IMR-90 (cell line): ENCODE data around the gene LGALS12. TPM values are rescaled to one million over a fixed set of nuclear protein-coding genes. Genes with fewer than 3 reads are reported as not detected.

Experiments used
- ATAC-seq: fragments of 200-7000 bp; cut with Tn5 transposase; 2 replicates; pipeline ENCODE4 v1.9.1; 2020; ENCODE audit warnings: low read depth, mild to moderate bottlenecking, moderate library complexity
- BruUV-seq: library from RNA; stranded (reverse); fragments of 400-500 nt; replicated peaks from 2 replicates; lab custom pipeline; 2021; lab: Mats Ljungman, UMichigan
- CTCF ChIA-PET: fragments of 300-600 bp; formaldehyde crosslinking; extraction: SDS; loops from one replicate; lab custom pipeline; 2021; ENCODE audit warnings: antibody characterized with exemption; lab: Yijun Ruan, JAX
- POLR2A ChIA-PET: fragments of 300-600 bp; sonication (Branson Sonifier 250); formaldehyde crosslinking; loops from one replicate; lab custom pipeline; 2022; ENCODE audit warnings: antibody characterized with exemption; ENCODE audit not compliant: unreplicated experiment; lab: Charles Lee
- DNase-seq: peaks from one replicate; pipeline ENCODE4 v3.0.0; 2013
- H2AFZ ChIP-seq: replicated peaks from 2 replicates; pipeline ENCODE3; 2013; ENCODE audit warnings: low read length, mild to moderate bottlenecking; ENCODE audit not compliant: poor library complexity
- H2AK5ac ChIP-seq: 2 replicates; pipeline ENCODE4 v1.6.1; 2013; ENCODE audit warnings: low read depth, low read length, inconsistent platforms
- H2AK9ac ChIP-seq: replicated peaks from 2 replicates; pipeline ENCODE3; 2013; ENCODE audit warnings: mild to moderate bottlenecking, low read depth, low read length, moderate library complexity; ENCODE audit not compliant: poor library complexity
- H2BK120ac ChIP-seq: 2 replicates; pipeline ENCODE4 v1.6.1; 2013; ENCODE audit warnings: low read depth, low read length, inconsistent platforms
- H2BK15ac ChIP-seq: 3 replicates; pipeline ENCODE4 v1.6.1; 2013; ENCODE audit warnings: low read depth, low read length, inconsistent platforms
- H2BK20ac ChIP-seq: 2 replicates; pipeline ENCODE4 v1.6.1; 2013; ENCODE audit warnings: low read depth, mild to moderate bottlenecking, inconsistent platforms, low read length, moderate library complexity
- H2BK5ac ChIP-seq: 2 replicates; pipeline ENCODE4 v1.6.1; 2013; ENCODE audit warnings: mild to moderate bottlenecking, low read depth, low read length, inconsistent platforms; ENCODE audit not compliant: poor library complexity, severe bottlenecking
- H3K14ac ChIP-seq: replicated peaks from 2 replicates; pipeline ENCODE4 v1.6.1; 2013; ENCODE audit warnings: low read depth, low read length, inconsistent platforms
- H3K18ac ChIP-seq: 2 replicates; pipeline ENCODE4 v1.6.1; 2013; ENCODE audit warnings: low read depth, low read length, control low read depth
- H3K23ac ChIP-seq: 2 replicates; pipeline ENCODE4 v1.6.1; 2013; ENCODE audit warnings: low read depth, low read length, inconsistent platforms
- H3K27ac ChIP-seq: 2 replicates; pipeline ENCODE4 v1.5.1; 2013; ENCODE audit warnings: mild to moderate bottlenecking, control low read depth, low read length; ENCODE audit not compliant: insufficient read depth
- H3K27me3 ChIP-seq: 2 replicates; pipeline ENCODE4 v1.6.1; 2013; ENCODE audit warnings: low read length; ENCODE audit not compliant: control insufficient read depth, insufficient read depth
- H3K36me3 ChIP-seq: 2 replicates; pipeline ENCODE4 v1.6.1; 2013; ENCODE audit warnings: low read length, mixed read lengths; ENCODE audit not compliant: control insufficient read depth, insufficient read depth
- H3K4ac ChIP-seq: 2 replicates; pipeline ENCODE4 v1.6.1; 2013; ENCODE audit warnings: low read depth, low read length, inconsistent platforms
- H3K4me1 ChIP-seq: 2 replicates; pipeline ENCODE4 v1.6.1; 2013; ENCODE audit warnings: low read length, mixed read lengths; ENCODE audit not compliant: control insufficient read depth, insufficient read depth
- H3K4me2 ChIP-seq: 2 replicates; pipeline ENCODE4 v1.6.1; 2013; ENCODE audit warnings: low read depth, mild to moderate bottlenecking, control low read depth, low read length, moderate library complexity
- H3K4me3 ChIP-seq: 2 replicates; pipeline ENCODE4 v1.5.1; 2013; ENCODE audit warnings: low read depth, mild to moderate bottlenecking, control low read depth, low read length, moderate library complexity; ENCODE audit not compliant: insufficient read depth
- H3K56ac ChIP-seq: 2 replicates; pipeline ENCODE4 v1.6.1; 2013; ENCODE audit warnings: low read length, inconsistent platforms; ENCODE audit not compliant: insufficient read depth; ENCODE audit errors: extremely low read depth
- H3K79me1 ChIP-seq, 2 experiments: 2 replicates each; pipeline ENCODE4 v1.6.1; 2013; ENCODE audit warnings: low read length in 2 of 2, inconsistent platforms in 1 of 2, low read depth in 1 of 2
- H3K9ac ChIP-seq: 2 replicates; pipeline ENCODE4 v1.6.1; 2013; ENCODE audit warnings: low read depth, low read length, control low read depth
- H3K9me1 ChIP-seq: 2 replicates; pipeline ENCODE4 v1.6.1; 2013; ENCODE audit warnings: low read length, inconsistent platforms; ENCODE audit not compliant: insufficient read depth
- H3K9me3 ChIP-seq: 2 replicates; pipeline ENCODE4 v1.6.1; 2013; ENCODE audit warnings: low read length; ENCODE audit not compliant: control insufficient read depth, insufficient read depth
- H4K20me1 ChIP-seq: 2 replicates; pipeline ENCODE4 v1.6.1; 2013; ENCODE audit warnings: low read length, inconsistent platforms; ENCODE audit not compliant: insufficient read depth
- H4K5ac ChIP-seq: 2 replicates; pipeline ENCODE4 v1.6.1; 2013; ENCODE audit warnings: mild to moderate bottlenecking, low read depth, low read length, control low read depth
- H4K8ac ChIP-seq, 2 experiments: 2 replicates each; pipeline ENCODE4 v1.6.1; 2013; ENCODE audit warnings: low read depth in 2 of 2, low read length in 2 of 2, control low read depth in 1 of 2, inconsistent platforms in 1 of 2
- H4K91ac ChIP-seq: 2 replicates; pipeline ENCODE4 v1.6.1; 2013; ENCODE audit warnings: low read depth, low read length, inconsistent platforms; ENCODE audit not compliant: insufficient read depth
- BHLHE40 ChIP-seq: fragments of 150-350 bp; IDR thresholded peaks from 2 replicates; pipeline ENCODE4 v1.6.1; 2016; ENCODE audit warnings: mild to moderate bottlenecking, low read depth, low read length
- CEBPB ChIP-seq: IDR thresholded peaks from 2 replicates; pipeline ENCODE4 v1.6.1; 2012; ENCODE audit warnings: low read depth, low read length, improper control_type of control experiment
- MAFK ChIP-seq: IDR thresholded peaks from 2 replicates; pipeline ENCODE4 v1.6.1; 2012; ENCODE audit warnings: low read depth, low read length, improper control_type of control experiment
- MAZ ChIP-seq: IDR thresholded peaks from 2 replicates; pipeline ENCODE4 v1.6.1; 2012; ENCODE audit warnings: low read depth, mild to moderate bottlenecking, low read length, improper control_type of control experiment, moderate library complexity, borderline replicate concordance
- MXI1 ChIP-seq: IDR thresholded peaks from 2 replicates; pipeline ENCODE4 v1.6.1; 2012; ENCODE audit warnings: low read depth, mild to moderate bottlenecking, low read length, moderate library complexity, borderline replicate concordance
- NFE2L2 ChIP-seq: fragments of 150-350 bp; IDR thresholded peaks from 2 replicates; pipeline ENCODE4 v1.6.1; 2016; ENCODE audit warnings: low read depth, mild to moderate bottlenecking, low read length
- RAD21 ChIP-seq: IDR thresholded peaks from 2 replicates; pipeline ENCODE4 v1.6.1; 2012; ENCODE audit warnings: low read length, improper control_type of control experiment
- RFX5 ChIP-seq: IDR thresholded peaks from 2 replicates; pipeline ENCODE4 v1.8.0; 2012; ENCODE audit warnings: low read depth, mild to moderate bottlenecking, low read length, moderate library complexity
- SMC3 ChIP-seq: fragments of 150-350 bp; IDR thresholded peaks from 2 replicates; pipeline ENCODE4 v1.6.1; 2016; ENCODE audit warnings: low read depth, mild to moderate bottlenecking, antibody characterized with exemption, low read length, moderate library complexity
- WGBS, 2 experiments: methylation state at CpG; one replicate each; pipeline versions ENCODE4 v1.1.5 to v1.1.7; 2013; ENCODE audit warnings: missing lambda C conversion rate in 2 of 2; ENCODE audit not compliant: insufficient read length in 1 of 2; ENCODE audit errors: extremely low coverage in 2 of 2; 5-methylcytosine and 5-hydroxymethylcytosine counted together
- dilution Hi-C: fragments of 300-500 bp; cut with HindIII; formaldehyde crosslinking; loops from one replicate; pipeline ENCODE4 v1.14.3; 2018; ENCODE audit warnings: low sequenced_read_pairs; ENCODE audit not compliant: unreplicated experiment
- in situ Hi-C: fragments of 300-500 bp; cut with MboI; formaldehyde crosslinking; loops from 3 replicates; pipeline ENCODE4 v1.14.3; 2019; ENCODE audit warnings: low sequenced_read_pairs, inconsistent platforms, mixed read lengths
- intact Hi-C: fragments of 100-400 bp; cut with micrococcal nuclease; formaldehyde crosslinking; loops from 2 replicates; pipeline ENCODE4 v1.10.0; 2022
- polyA plus RNA-seq, 3 experiments: library from polyadenylated mRNA; depleted of rRNA; stranded (reverse); fragments of >200 nt; gene quantifications; 2 replicates each; pipeline ENCODE4 v1.2.3, GENCODE V29; 2012; ENCODE audit warnings: low replicate concordance in 1 of 3
- total RNA-seq: library from RNA; depleted of rRNA; stranded (reverse); fragments of >200 nt; gene quantifications from 2 replicates; pipeline ENCODE4 v1.2.3, GENCODE V29; 2012
- TF ChIP-seq, protein P1 (sequence below): fragments of 150-350 bp; IDR thresholded peaks from 2 replicates; pipeline ENCODE4 v1.6.1; 2017; ENCODE audit warnings: mild to moderate bottlenecking, antibody characterized with exemption, low read length, low read depth

Gene LGALS12
- total and polyA plus RNA-seq, 2 of the 4 experiments (the other 2 are of a cell fraction): not detected

DNA sequence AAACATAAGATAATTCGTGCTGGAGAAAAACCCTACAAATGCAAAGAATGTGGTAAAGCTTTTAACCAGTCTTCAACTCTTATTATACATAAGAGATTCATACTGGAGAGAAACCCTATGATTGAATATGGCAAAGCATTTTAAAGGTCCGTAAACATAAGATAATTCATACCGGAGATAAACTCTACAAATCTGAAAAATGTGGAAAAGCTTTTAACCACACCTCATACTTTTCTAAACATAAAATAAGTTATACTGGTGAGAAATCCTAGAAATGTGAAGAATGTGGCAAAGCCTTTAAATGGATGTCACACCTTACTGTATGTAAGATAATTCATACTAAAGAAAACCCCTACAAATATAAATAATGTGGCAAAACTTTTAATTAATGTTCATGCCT lies 35.6 kb upstream of the LGALS12 start:
- H3K4me1 ChIP-seq: no peaks in the 10 kb centered on the region
- no peak overlapping the region for H2BK20ac ChIP-seq
- TF ChIP-seq BHLHE40: no peak
- no peak for TF ChIP-seq MAZ
- TF ChIP-seq, protein P1, sequence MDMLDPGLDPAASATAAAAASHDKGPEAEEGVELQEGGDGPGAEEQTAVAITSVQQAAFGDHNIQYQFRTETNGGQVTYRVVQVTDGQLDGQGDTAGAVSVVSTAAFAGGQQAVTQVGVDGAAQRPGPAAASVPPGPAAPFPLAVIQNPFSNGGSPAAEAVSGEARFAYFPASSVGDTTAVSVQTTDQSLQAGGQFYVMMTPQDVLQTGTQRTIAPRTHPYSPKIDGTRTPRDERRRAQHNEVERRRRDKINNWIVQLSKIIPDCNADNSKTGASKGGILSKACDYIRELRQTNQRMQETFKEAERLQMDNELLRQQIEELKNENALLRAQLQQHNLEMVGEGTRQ: no peak
- TF ChIP-seq CEBPB: no peak
- TF ChIP-seq RAD21: no peak
- no peak for TF ChIP-seq MAFK
- TF ChIP-seq MXI1: no peak
- TF ChIP-seq RFX5: no peak
- TF ChIP-seq NFE2L2: no peak
- no peak for TF ChIP-seq SMC3
- H3K36me3 ChIP-seq: no peaks in the 10 kb centered on the region
- H3K79me1 ChIP-seq: no peaks in the 10 kb centered on the region
- no peak for ATAC-seq
- no peak overlapping the region for H3K27ac ChIP-seq
- in situ Hi-C loops: no loop called here
- no peak overlapping the region for H2AFZ ChIP-seq
- H3K4me3 ChIP-seq: no peak overlapping the region
- dilution Hi-C loops: no loop called here
- H4K91ac ChIP-seq: no peak overlapping the region
- no peaks in the 10 kb centered on the region for H3K9me1 ChIP-seq
- DNase-seq: no peak
- H2BK120ac ChIP-seq: no peak overlapping the region
- no peak overlapping the region for H3K14ac ChIP-seq
- H3K18ac ChIP-seq: no peak overlapping the region
- no peak overlapping the region for H4K5ac ChIP-seq
- no CpG with 5 or more reads among the region's 3 CpGs for WGBS, 2 experiments
- peaks cover 2% of the 10 kb centered on the region for H3K27me3 ChIP-seq
- H3K23ac ChIP-seq: no peak overlapping the region
- intact Hi-C loops: no loop called here
- no TSS peak for BruUV-seq
- H2AK9ac ChIP-seq: no peak overlapping the region
- no peaks in the 10 kb centered on the region for H4K20me1 ChIP-seq
- ChIA-PET POLR2A (no interaction called here), CTCF (interaction anchor here (0.8 kb wide), 1 partner anchor 9 kb away, joined by 3 read pairs; no protein-coding TSS in a partner anchor)
- no peak overlapping the region for H2BK15ac ChIP-seq
- no peak overlapping the region for H3K56ac ChIP-seq
- no peak overlapping the region for H3K4me2 ChIP-seq
- H3K9me3 ChIP-seq: no peaks in the 10 kb centered on the region
- no peak overlapping the region for H3K9ac ChIP-seq
- no peak overlapping the region for H2AK5ac ChIP-seq
- H2BK5ac ChIP-seq: no peak overlapping the region
- H4K8ac ChIP-seq: no peak overlapping the region
- H3K4ac ChIP-seq: no peak overlapping the region
